T-cell (primary cell): ENCODE results near the gene ACAA2. TPM values are rescaled to one million over a fixed set of nuclear protein-coding genes. Genes with fewer than 3 reads are reported as not detected.
"Not testable (repeated sequence)": the region's sequence is repeated elsewhere in the genome, so short reads cannot be mapped to it uniquely, and the experiment has no call there.

Experiments
- ATAC-seq, 4 experiments: fragments of 200-7000 bp in 3 of 4; fragments of 150-1000 bp in 1 of 4; cut with Tn5 transposase; replicated peaks in 1 of 4; 1 replicate in 3 of 4; 2 replicates in 1 of 4; pipeline ENCODE4 v1.10.0; 2021; ENCODE audit warnings: moderate library complexity in 3 of 4, mild to moderate bottlenecking in 2 of 4, moderate number of reproducible peaks in 1 of 4
- CTCF ChIA-PET, 2 donors: fragments of 300-600 bp; sonication (Branson Sonifier 250); formaldehyde crosslinking; loops; one replicate each; lab custom pipeline; 2022; ENCODE audit warnings: antibody characterized with exemption in 2 of 2; lab: Charles Lee
- POLR2A ChIA-PET, 2 donors: fragments of 300-600 bp; sonication (Branson Sonifier 250); formaldehyde crosslinking; loops; one replicate each; lab custom pipeline; 2022; ENCODE audit warnings: antibody characterized with exemption in 2 of 2; lab: Charles Lee
- DNase-seq, 35 experiments: peaks; one replicate each; pipeline versions ENCODE4 v3.0.0 to v3.0.0-alpha.2; 2013 to 2023
- H3K27ac ChIP-seq: one replicate; pipeline ENCODE4 v1.5.1; 2013; ENCODE audit warnings: low read length
- H3K27me3 ChIP-seq, 2 experiments: replicated peaks in 1 of 2; 1 replicate in 1 of 2; 2 replicates in 1 of 2; pipeline versions ENCODE4 v1.6.1 to v1.7.0; 2013; ENCODE audit warnings: low read length in 1 of 2, mixed read lengths in 1 of 2; ENCODE audit not compliant: control insufficient read depth in 2 of 2, insufficient read depth in 2 of 2; ENCODE audit errors: extremely low read depth in 1 of 2
- H3K36me3 ChIP-seq, 2 donors: 1 replicate in 1 of 2; 2 replicates in 1 of 2; pipeline versions ENCODE4 v1.6.1 to v1.7.0; 2013; ENCODE audit warnings: low read length in 1 of 2; ENCODE audit not compliant: control insufficient read depth in 2 of 2, insufficient read depth in 1 of 2; ENCODE audit errors: extremely low read depth in 1 of 2
- H3K4me1 ChIP-seq, 2 experiments: 1 replicate in 1 of 2; 2 replicates in 1 of 2; pipeline versions ENCODE4 v1.6.1 to v1.7.0; 2013; ENCODE audit warnings: low read length in 2 of 2, mixed read lengths in 1 of 2; ENCODE audit not compliant: insufficient read depth in 2 of 2, control insufficient read depth in 1 of 2; ENCODE audit errors: extremely low read depth in 1 of 2
- H3K4me3 ChIP-seq, 2 donors: 1 replicate in 1 of 2; 2 replicates in 1 of 2; pipeline versions ENCODE4 v1.5.1 to v1.7.0; 2013; ENCODE audit warnings: mild to moderate bottlenecking in 2 of 2, low read length in 1 of 2, moderate library complexity in 1 of 2; ENCODE audit not compliant: control insufficient read depth in 1 of 2; ENCODE audit errors: extremely low read depth in 1 of 2
- H3K9me3 ChIP-seq: 2 replicates; pipeline ENCODE4 v1.7.0; 2013
- H3K27ac Mint-ChIP-seq, 2 donors: one replicate each; pipeline ENCODE4 v1.8.0; 2020 to 2021; ENCODE audit warnings: mild to moderate bottlenecking in 2 of 2, mixed read lengths in 2 of 2
- H3K27me3 Mint-ChIP-seq, 2 donors: one replicate each; pipeline ENCODE4 v1.8.0; 2021 to 2022; ENCODE audit warnings: mixed read lengths in 2 of 2
- H3K36me3 Mint-ChIP-seq: one replicate; pipeline ENCODE4 v1.8.0; 2021; ENCODE audit warnings: mixed read lengths
- H3K4me1 Mint-ChIP-seq, 3 donors: one replicate each; pipeline ENCODE4 v1.8.0; 2020 to 2022; ENCODE audit warnings: mixed read lengths in 3 of 3, mild to moderate bottlenecking in 1 of 3
- H3K4me3 Mint-ChIP-seq, 3 donors: one replicate each; pipeline ENCODE4 v1.8.0; 2020 to 2022; ENCODE audit warnings: mild to moderate bottlenecking in 3 of 3, mixed read lengths in 3 of 3, moderate library complexity in 3 of 3
- H3K9me3 Mint-ChIP-seq, 3 donors: one replicate each; pipeline ENCODE4 v1.8.0; 2020 to 2022; ENCODE audit warnings: mixed read lengths in 3 of 3
- WGBS: methylation state at CpG from one replicate; pipeline ENCODE4 v1.1.5; 2013; ENCODE audit warnings: missing lambda C conversion rate; ENCODE audit not compliant: insufficient coverage; 5-methylcytosine and 5-hydroxymethylcytosine counted together
- total RNA-seq, 35 experiments: library from RNA in 6 of 35; stranded (reverse) in 6 of 35; fragments of 120-200 nt in 1 of 35; gene quantifications; one replicate each; pipeline versions ENCODE4 v1.2.1 to v1.2.4 and lab custom pipeline; 2013 to 2026

The ACAA2 gene
- total RNA-seq, 5 donors from 2014 or later (not counting 1 experiment from before 2014, with no cell fraction given), result 20.1 to 34.1 (median 28.3) TPM

DNA sequence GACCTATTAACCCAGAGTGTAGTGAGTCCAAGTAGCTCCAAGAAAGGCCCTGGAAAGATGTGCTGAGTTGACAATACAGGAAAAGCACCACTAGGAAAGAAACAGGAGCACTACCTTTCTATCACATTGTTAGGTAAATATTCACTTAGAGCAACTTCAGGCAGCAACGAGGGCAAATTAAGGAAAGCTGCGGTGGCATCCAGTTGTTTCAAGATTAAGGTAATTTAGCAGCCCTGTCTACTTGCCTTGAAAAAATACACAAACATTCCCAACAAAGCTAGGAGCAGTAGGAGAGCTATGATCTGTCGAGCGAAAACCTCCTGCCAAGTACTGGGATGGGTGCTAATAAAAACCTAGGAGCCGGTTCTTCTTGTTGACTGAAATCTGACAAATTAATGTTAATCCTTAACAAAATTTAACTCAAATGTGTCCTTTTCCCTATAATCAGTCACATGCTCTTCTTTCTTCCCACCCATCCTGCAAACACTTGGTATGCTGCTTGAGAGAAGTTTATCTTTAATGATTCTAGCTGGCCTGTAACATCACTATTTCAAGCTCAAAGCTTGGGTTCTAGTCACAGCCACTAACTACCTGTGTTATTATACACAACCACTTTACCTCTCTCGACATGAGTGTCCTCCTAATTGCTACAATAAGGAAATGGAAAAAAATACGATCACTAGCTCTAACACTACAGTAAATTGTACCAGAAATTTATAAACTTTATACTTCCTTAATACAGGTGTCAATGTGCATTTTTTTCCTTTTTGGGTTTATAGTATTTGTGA is 2.0 kb downstream of the ACAA2 start:
- Mint-ChIP-seq H3K4me1 (peaks cover 43 to 58% (median 49%) of the 10 kb centered on the region in 3 donors), H3K9me3 (peaks cover 0 to 21% (median 11%) of the 10 kb centered on the region in 3 donors), H3K27ac (no peak overlapping the region), H3K4me3 (peak overlapping the region in 2 of 3 donors; percentile 32 to 99), H3K36me3 (peaks cover 31% of the 10 kb centered on the region), H3K27me3 (no peaks in the 10 kb centered on the region)
- Histone ChIP-seq H3K4me1 (peaks cover 8 to 21% of the 10 kb centered on the region in 2 experiments), H3K9me3 (no peaks in the 10 kb centered on the region), H3K4me3 (no peak overlapping the region), H3K36me3 (no peaks in the 10 kb centered on the region), H3K27ac (no peak overlapping the region), H3K27me3 (no peaks in the 10 kb centered on the region)
- ATAC-seq (no peak), DNase-seq (no peak)
- WGBS, result 80% methylated on average over 1 of the region's 7 CpGs
- CTCF ChIA-PET, result interaction anchor here (0.6 kb wide), 3 partner anchors 352 to 1089 kb away, joined by 3 to 4 read pairs (median 3); no protein-coding TSS in a partner anchor
- POLR2A ChIA-PET, result no interaction called here

DNA sequence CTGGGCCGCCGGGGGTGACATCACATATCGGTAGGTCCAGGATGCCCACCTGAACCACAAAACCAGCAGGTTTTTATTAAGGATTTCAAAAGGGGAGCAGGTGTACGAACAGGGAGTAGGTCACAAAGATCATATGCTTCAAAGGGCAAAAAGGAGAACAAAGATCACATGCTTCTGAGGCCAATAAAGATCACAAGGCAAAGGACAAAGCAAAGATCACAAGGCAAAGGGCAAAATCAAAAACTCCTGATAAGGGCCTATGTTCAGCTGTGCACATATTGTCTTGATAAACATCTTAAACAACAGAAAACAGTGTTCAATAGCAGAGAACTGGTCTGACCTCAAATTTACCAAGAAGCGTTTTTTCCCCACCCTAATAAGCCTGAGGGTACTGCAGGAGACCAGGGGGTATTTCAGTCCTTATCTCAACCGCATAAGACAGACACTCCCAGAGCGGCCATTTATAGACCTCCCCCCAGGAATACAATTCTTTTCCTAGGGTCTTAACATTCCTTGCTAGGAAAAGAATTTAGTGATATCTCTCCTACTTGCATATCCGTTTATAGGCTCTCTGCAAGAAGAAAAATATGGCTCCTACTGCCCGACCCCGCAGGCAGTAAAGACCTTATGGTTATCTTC is 4.7 kb downstream of the ACAA2 start:
- ATAC-seq, H3K4me3 ChIP-seq, H3K27ac Mint-ChIP-seq, H3K27ac ChIP-seq, DNase-seq, H3K36me3 ChIP-seq, H3K4me3 Mint-ChIP-seq, H3K27me3 Mint-ChIP-seq, H3K27me3 ChIP-seq, H3K9me3 ChIP-seq: not testable (repeated sequence)
- peaks cover 32% of the 10 kb centered on the region for H3K36me3 Mint-ChIP-seq
- WGBS, result 98% methylated on average over 7 of the region's 10 CpGs
- ChIA-PET POLR2A (interaction anchor here in 1 of 2 donors (0.6 kb wide), 1 partner anchor 15 kb away, joined by 3 read pairs; no protein-coding TSS in a partner anchor), CTCF (interaction anchor here in 1 of 2 donors (0.6 kb wide), 1 partner anchor 851 kb away, joined by 3 read pairs; no protein-coding TSS in a partner anchor)
- peaks cover 0 to 21% (median 11%) of the 10 kb centered on the region in 3 donors for H3K9me3 Mint-ChIP-seq
- peaks cover 5 to 18% of the 10 kb centered on the region in 2 experiments for H3K4me1 ChIP-seq
- peaks cover 38 to 60% (median 50%) of the 10 kb centered on the region in 3 donors for H3K4me1 Mint-ChIP-seq

- peaks cover 0 to 2% of the 10 kb centered on the region in 2 experiments for H3K4me1 ChIP-seq
Measured at GRCh38 chr18:49804096-49804495, 9.2 kb downstream of the ACAA2 start.

GRCh38 chr18:49802623-49803022 is 10.7 kb downstream of the ACAA2 start:
- CTCF ChIA-PET, result no interaction called here
- no peak overlapping the region for H3K4me3 Mint-ChIP-seq

More at GRCh38 chr18:49804096-49804495, 9.2 kb downstream of the ACAA2 start:
- no peak for ATAC-seq
- Histone ChIP-seq H3K9me3 (no peaks in the 10 kb centered on the region), H3K27me3 (no peaks in the 10 kb centered on the region), H3K27ac (no peak overlapping the region), H3K36me3 (peaks cover 0 to 7% of the 10 kb centered on the region in 2 donors), H3K4me3 (no peak overlapping the region)
- peaks cover 41% of the 10 kb centered on the region for H3K36me3 Mint-ChIP-seq
- peaks cover 0 to 13% (median 3%) of the 10 kb centered on the region in 3 donors for H3K9me3 Mint-ChIP-seq
- no peak overlapping the region for H3K27ac Mint-ChIP-seq
- no peaks in the 10 kb centered on the region for H3K27me3 Mint-ChIP-seq
- no peak overlapping the region for H3K4me3 Mint-ChIP-seq
- POLR2A ChIA-PET, result no interaction called here
- DNase-seq, result no peak
- 100% methylated on average over 2 of the region's 5 CpGs for WGBS
- CTCF ChIA-PET, result interaction anchor here in 1 of 2 donors (0.7 kb wide), 1 partner anchor 909 kb away, joined by 4 read pairs; no protein-coding TSS in a partner anchor
- H3K4me1 Mint-ChIP-seq, result peaks cover 18 to 35% (median 28%) of the 10 kb centered on the region in 3 donors

GRCh38 chr18:49800491-49800890 is 12.8 kb downstream of the ACAA2 start:
- peaks cover 11 to 18% (median 16%) of the 10 kb centered on the region in 3 donors for H3K4me1 Mint-ChIP-seq
- CTCF ChIA-PET, H3K4me3 ChIP-seq, H3K27ac Mint-ChIP-seq, H3K9me3 Mint-ChIP-seq, H3K4me3 Mint-ChIP-seq, H3K4me1 ChIP-seq, POLR2A ChIA-PET, H3K27ac ChIP-seq, ATAC-seq, H3K27me3 ChIP-seq, H3K9me3 ChIP-seq, H3K27me3 Mint-ChIP-seq, DNase-seq: not testable (repeated sequence)
- H3K36me3 ChIP-seq, result peaks cover 0 to 19% of the 10 kb centered on the region in 2 donors
- no CpG with 5 or more reads among the region's 5 CpGs for WGBS
- peaks cover 40% of the 10 kb centered on the region for H3K36me3 Mint-ChIP-seq

More at GRCh38 chr18:49802623-49803022, 10.7 kb downstream of the ACAA2 start:
- Histone ChIP-seq H3K36me3 (peaks cover 0 to 10% of the 10 kb centered on the region in 2 donors), H3K4me3 (no peak overlapping the region), H3K4me1 (peaks cover 0 to 2% of the 10 kb centered on the region in 2 experiments), H3K9me3 (no peaks in the 10 kb centered on the region), H3K27me3 (no peaks in the 10 kb centered on the region), H3K27ac (no peak overlapping the region)
- no peaks in the 10 kb centered on the region for H3K27me3 Mint-ChIP-seq
- no CpG with 5 or more reads among the region's 4 CpGs for WGBS
- no peak overlapping the region for H3K27ac Mint-ChIP-seq
- H3K4me1 Mint-ChIP-seq, result peaks cover 18 to 26% (median 25%) of the 10 kb centered on the region in 3 donors
- peaks cover 33% of the 10 kb centered on the region for H3K36me3 Mint-ChIP-seq
- DNase-seq (no peak), ATAC-seq (no peak)
- no peaks in the 10 kb centered on the region for H3K9me3 Mint-ChIP-seq
- POLR2A ChIA-PET, result interaction anchor here in 1 of 2 donors (0.6 kb wide), 1 partner anchor 491 kb away, joined by 3 read pairs; no protein-coding TSS in a partner anchor

GRCh38 chr18:49799806-49800205 is 13.5 kb downstream of the ACAA2 start:
- H3K4me1 Mint-ChIP-seq, result peaks cover 7 to 13% (median 11%) of the 10 kb centered on the region in 3 donors
- POLR2A ChIA-PET, result not testable (repeated sequence)

More at GRCh38 chr18:49799806-49800205, 13.5 kb downstream of the ACAA2 start:
- peaks cover 0 to 21% of the 10 kb centered on the region in 2 donors for H3K36me3 ChIP-seq
- 97% methylated on average over 14 of the region's 29 CpGs for WGBS
- H3K9me3 ChIP-seq, H3K4me3 Mint-ChIP-seq, H3K9me3 Mint-ChIP-seq, H3K27ac ChIP-seq, H3K27ac Mint-ChIP-seq, H3K4me1 ChIP-seq, DNase-seq, CTCF ChIA-PET, H3K27me3 ChIP-seq, ATAC-seq, H3K4me3 ChIP-seq, H3K27me3 Mint-ChIP-seq: not testable (repeated sequence)
- peaks cover 45% of the 10 kb centered on the region for H3K36me3 Mint-ChIP-seq
